ENCODE measurements around the gene PLA2G4A. TPM values are rescaled to one million over a fixed set of nuclear protein-coding genes. Genes with fewer than 3 reads are reported as not detected.
"Not testable (repeated sequence)": the region's sequence is repeated elsewhere in the genome, so short reads cannot be mapped to it uniquely, and the experiment has no call there.

The PLA2G4A gene
- total RNA-seq, 1 donor from 2014 or later, result 45.3 TPM

DNA sequence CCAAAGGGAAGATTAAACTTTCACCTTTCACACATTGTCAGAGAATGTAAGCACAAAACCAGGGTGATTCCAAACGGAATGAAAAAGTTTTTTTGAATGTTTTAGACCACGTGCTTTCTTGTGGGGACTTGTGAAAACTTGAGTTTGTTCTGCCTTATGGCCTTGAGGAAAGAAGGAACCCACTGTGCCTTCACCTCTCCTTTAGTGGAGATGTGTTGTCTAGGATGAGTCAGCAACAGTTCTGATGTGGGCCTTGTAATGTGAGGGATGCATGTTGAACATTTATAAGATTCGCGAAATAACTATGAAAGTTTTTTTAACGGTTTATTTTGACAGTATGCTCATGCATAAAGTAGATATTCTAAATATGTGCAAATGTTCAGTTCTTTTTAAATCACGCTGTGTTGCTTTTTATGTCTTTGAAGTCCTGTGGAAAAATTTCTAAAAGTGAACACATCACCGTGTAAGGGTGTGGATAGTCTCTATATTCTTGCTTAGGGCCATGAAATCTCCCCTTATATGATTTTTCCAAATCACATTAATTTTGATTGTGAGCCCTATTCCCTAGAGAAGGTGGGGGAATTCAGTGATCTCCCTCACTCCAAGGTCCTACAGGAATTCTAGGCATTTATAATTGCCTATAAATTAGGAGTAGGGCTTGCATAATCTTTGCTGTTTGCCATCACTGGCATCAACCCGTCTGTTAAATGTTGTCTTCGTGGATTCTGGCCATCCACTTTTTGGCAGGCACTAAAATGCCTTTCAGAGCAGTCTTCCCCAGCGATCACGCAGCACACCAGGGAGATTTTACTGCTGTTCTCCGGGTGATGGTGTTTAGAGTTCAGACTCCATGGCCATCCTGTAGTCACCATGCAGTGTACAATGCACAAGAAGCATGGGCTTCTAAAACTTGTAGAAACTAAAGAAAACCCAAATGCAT, 47.4 kb downstream of the PLA2G4A start:
- peak; percentile 58 for DNase-seq (ENCODE audit: low spot score)

DNA sequence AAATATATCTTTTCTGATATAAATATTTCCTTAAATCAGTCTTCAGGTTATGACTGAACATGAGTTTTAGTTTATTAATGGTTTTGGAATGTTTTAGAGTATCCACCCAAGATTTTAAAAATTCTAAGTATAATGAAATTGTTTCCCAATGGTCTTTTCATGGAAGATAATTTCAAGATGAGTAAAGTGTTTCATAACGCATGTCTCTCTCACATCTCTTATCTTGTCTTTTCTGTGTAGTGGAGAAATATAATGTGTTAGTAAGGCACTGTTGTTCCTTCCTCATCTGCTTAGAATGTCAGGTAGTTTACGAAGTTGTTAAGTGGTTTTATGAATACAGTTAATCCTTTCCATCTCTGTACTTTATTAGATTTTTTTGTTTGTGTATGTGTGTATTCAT, 49.6 kb downstream of the PLA2G4A start:
- no peak for DNase-seq (ENCODE audit: low spot score)

DNA sequence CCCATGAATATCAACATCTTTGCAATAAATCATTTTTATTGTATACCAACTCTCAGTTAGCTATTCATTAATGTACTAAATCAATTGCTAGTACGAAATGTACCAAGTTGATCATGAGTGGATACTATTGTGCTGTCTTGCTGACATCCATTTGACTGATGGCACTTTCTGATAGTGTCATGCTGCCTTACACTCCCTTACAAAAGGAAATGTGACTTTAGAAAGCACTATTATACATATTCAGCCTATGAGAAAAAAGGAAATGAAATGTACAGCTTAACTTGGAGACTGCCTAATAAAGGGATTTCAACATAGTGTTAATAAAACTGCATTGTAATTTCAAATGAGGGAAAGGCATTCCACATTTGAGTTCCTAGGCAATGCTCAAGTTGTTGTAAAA, 52.2 kb downstream of the PLA2G4A start:
- DNase-seq (ENCODE audit: low spot score), result no peak

DNA sequence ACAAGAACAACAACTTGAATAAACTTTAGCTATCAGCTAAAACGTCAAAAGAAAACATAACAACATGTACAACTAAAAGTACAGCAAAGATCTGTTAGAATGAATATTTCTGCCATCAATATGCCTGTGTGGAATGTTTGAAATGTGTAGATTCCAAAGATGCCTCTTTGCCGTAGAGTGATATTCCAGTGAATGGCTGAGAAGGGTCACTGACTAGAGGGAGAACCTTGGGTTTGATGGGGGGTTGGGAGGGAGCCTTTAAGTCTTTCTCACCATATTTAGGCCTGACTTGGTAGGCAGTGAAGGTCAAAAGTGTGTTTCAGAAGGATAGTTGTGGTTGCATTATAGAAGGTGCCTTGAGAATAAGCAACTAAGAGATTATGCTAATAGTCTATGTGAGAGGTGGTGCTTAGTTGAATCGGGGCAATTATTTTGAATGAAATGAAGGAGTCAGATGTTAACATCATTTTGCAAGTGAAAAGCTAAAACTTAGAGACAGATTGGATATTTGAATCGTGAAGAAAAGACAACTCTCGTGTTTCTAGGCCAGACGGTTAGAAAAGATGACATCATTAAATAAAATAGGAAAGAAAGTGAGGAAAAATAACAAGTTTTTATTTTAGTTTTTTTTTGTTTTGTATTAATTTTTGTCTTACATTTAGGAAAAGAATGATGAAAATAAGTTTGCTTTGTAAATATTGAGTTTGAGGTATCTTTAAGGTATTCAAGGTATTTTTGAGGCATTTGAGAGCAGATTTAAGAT, 53.8 kb downstream of the PLA2G4A start:
- DNase-seq (ENCODE audit: low spot score), result no peak

DNA sequence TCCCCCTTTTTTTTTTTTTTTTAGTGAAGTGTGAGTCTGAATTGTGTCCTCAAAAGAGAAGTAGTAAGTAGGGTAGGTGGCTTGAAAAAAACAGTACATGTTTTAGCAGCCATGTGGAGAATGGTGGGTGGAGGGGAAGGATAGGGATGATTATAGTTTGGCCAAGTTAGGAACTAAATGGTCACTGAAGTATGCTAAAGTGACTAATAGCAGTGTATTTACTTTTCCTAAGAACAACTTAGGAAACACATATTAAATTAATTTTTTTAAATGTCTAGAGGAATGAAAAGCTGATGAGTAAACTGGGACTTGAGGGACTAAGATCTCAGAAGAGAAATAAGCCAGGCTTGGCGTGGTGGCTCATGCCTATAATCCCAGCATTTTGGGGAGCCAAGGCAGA, 55.5 kb downstream of the PLA2G4A start:
- DNase-seq (ENCODE audit: low spot score), result no peak

DNA sequence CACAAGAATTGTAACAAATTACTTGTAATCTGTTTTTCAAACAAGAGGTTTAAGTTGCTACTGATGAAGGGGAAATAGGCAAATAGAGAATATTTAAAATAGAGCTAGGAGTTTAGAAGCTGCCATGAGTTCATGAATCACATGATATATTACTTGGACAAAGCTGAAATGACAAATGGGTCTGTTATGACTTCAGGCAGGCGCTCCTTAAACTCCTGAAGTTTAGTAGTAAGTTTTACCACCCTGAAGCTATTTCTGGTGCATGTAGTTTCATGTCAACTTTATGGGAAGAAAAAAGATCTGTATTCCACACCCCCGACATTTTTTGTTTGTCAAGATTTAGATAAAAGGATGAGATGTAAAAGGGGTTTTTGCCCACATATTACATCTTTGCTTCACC, 58.5 kb downstream of the PLA2G4A start:
- no peak for DNase-seq (ENCODE audit: low spot score)

DNA sequence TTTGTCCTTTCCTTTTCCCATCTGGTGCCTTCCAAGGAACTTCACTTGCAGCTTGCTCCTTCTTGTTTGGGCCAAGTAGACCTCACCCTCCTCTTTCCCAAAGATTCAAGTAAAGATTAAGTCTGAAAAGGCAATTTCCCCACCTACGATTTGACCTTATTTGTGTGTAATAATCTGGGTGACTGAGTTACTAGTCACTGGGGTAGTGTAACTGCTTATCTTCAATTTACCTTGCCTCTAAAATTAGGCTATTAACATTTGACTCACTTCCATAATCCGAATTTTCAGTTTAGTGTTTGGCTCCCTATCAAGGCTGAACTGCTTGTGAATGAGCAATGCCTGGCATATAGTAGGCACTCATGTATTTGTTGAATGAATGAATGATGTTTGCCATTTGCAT, 59.6 kb downstream of the PLA2G4A start:
- DNase-seq (ENCODE audit: low spot score), result no peak

DNA sequence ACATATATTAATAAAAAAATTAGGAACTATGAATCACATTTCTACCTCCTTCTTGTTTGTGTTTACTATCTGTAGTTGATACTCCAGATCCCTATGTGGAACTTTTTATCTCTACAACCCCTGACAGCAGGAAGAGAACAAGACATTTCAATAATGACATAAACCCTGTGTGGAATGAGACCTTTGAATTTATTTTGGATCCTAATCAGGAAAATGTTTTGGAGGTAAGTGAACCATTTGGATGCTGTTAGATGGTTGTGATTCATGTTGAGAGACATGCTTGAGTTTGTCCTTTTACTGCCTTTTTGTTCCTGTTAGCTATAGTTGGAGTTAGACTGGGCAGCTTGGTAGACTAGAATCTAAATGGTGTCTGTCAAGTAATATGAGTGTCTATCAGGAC, 64.2 kb downstream of the PLA2G4A start:
- DNase-seq (ENCODE audit: low spot score), result no peak

DNA sequence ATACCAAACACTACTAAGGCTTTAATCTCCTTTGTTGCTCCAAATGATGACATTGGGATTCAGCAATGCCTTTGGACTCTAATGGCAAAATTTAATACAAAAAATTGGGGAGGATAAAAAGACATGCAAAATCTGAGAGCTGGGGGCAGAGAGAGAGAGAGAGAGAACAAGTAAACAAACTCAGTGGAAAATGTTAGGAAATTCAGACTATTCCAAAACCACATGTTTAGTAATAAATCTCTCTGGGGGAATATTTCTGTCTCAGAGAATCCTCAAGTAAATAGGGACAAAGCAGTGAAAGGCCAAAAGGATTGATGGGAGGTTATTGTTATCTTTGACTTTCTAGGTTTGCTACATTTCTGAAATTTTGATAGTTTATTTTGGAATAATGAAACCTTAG, 65.7 kb downstream of the PLA2G4A start:
- DNase-seq (ENCODE audit: low spot score), result no peak

DNA sequence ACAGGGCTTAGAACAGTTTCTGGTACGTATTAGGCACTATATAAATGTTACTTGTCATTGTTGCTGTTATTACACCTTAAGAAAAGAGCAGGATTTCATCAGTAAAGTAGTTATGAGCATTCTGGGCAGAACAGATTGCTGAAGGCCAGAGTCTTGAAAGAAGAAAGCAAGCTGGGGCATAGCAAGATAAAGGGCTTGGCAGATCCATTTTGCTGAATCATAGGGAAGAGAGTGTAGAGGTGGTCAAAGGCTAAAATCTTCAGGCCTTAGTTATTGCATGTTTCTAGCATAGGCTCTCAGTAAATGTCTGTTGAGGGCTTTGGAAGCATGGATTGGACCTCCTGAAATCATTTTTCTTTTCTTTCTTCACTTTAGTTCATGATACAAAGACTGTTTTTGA, 67.5 kb downstream of the PLA2G4A start:
- no peak for DNase-seq (ENCODE audit: low spot score)

DNA sequence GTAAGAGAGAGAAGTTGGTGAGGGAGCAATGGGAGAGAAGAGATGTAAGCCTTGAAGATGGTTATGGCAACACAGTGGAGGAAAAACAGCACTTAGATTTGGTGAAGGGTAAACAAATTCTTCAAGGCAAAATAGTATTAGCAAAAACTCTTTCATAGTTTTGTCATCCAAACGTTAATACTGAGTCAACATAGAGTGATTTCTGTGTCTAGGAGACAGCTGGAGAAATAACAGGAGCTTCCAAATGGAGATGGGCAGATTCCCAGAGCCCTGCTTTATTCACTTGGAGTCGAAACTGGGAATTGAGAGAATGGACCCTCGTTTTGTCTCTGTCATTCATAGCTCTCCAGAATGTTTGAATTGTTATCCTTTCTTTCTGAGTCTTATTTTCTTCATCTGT, 68.3 kb downstream of the PLA2G4A start:
- no peak for DNase-seq (ENCODE audit: low spot score)

DNA sequence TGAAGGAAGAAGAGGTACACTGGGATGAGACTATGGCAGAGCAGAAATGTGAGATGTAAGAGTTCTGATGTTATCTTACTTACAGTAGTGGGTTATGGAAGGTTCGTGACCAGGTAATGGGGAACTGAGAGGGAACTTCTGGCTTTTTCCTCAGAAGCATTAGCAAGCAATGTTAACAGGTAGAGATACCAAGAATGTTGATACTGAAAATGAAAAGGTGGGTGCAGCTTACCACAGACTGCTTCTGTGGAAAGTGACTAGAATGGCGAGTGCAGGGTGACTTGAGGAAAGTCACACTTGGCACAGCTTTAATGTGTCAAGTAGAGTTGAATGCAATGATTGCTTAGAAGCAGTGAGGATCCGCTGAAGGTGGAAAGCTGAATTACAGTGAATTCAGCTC, 70.8 kb downstream of the PLA2G4A start:
- DNase-seq (ENCODE audit: low spot score), result no peak

DNA sequence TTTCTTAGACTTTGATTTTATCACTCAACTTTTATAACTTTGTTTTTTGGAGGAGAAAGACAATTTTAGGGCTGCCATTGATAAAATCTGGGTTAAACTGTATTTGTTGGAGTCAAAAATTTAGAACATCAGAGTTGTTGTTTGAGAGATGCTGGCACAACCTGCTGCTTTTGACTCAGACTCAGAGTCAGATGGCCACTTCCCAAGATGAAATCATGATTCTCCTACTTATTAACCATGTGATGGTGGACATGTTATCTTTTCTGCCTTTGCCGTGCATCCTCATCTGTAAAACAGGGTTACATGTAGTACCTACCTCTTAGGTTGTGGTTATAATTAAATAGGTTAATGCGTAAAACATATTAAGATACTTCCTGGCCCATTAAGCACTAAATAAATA, 71.2 kb downstream of the PLA2G4A start:
- no peak for DNase-seq (ENCODE audit: low spot score)

DNA sequence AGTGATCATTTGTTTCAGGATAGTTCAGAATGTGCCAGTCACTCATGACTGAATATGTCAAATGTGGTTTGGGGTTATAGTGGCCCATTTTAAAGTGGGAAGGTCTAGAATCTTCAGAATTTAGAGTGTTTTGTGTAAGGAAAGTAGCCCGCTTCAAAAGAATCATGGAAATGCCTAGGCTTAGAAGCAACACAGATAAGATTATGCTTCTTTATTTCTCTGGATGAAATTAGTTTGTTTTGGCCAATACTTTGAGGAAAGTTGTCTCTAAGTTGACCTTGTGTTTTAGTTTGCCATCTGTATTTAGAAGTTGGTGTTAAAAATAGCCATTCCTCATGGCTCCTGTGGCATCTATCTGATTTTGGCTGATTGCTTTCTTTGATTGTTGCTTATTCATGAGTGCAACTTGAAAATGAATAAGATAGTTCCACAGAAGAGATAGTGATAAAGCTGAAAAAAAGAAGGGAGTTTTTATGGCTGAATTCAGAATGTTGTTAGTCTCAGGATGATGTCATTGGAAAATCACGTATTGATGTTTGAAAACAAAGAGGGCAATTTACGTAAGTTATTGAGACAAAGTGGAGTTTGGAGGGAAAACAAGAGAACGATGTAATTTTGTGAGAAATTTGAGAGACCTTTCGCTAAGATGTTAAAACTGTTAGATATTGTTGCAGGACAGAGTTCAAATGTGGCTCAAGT, 71.9 kb downstream of the PLA2G4A start:
- no peak for DNase-seq (ENCODE audit: low spot score)

DNA sequence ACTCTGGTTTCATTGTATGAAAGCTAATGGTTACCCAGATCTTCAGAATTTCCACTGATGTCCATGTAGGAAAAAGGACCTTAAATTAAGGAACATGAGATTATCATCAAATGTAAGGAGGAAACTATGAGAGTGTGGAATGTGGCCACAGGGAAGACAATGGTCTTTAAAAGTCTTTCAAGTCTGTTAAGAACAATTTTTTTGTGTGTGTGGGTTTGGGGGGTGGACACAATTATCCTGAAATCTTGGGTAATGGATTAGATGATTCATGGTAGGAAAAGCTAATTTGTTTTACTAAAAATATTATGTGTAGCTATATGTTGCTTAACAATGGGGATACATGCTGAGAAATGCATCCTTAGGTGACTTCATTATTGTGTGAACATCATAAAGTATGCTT, 72.9 kb downstream of the PLA2G4A start:
- no peak for DNase-seq (ENCODE audit: low spot score)

DNA sequence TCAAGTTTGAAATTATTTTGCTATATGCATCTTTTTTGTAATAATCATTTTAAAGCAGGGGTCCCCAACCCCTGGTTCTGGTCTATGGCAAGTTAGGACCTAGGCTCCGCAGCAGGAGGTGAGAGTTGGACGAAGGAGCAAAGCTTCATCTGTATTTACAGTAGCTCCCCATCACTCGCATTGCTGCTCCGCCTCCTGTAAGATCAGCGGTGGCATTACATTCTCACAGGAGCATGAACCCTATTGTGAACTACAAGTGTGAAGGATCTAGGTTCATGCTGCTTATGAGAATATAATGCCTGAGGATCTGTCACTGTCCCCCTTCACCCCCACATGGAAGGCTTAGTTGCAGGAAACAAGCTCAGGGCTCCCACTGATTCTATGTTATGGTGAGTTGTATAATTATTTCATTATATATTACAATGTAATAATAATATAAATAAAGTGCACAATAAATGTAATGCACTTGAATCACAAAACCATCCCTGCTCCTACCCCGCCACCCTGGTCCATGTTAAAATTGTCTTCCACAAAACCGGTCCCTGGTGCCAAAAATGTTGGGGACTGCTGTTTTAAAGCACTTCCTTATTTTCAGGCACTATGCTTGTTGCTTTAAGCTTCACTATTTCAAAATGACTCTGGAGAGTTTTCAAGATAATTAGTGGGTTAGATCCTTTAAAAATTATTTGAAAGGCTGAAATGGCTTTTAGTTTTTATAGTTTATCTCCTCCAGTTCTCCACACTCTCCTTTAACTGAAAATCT, 74.8 kb downstream of the PLA2G4A start:
- DNase-seq (ENCODE audit: low spot score), result no peak

DNA sequence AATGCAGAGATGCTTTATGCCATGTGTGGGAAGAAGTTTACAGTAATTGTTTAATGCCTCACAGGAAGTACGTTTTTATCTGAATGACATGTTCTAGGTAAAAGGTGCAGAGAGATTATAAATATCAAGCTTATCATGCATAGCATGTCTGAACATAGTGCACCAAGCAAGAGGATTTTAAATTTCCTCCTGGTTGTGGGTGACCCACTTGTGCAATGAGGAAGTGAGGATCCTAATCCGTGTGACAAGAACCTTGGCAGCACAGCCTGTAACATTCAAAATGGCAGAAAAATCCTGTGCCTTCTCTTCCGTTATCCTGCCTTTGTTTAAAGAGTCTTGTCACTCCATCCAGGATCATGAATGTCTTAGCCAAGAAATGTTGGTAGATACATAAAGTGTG, 75.6 kb downstream of the PLA2G4A start:
- no peak for DNase-seq (ENCODE audit: low spot score)

DNA sequence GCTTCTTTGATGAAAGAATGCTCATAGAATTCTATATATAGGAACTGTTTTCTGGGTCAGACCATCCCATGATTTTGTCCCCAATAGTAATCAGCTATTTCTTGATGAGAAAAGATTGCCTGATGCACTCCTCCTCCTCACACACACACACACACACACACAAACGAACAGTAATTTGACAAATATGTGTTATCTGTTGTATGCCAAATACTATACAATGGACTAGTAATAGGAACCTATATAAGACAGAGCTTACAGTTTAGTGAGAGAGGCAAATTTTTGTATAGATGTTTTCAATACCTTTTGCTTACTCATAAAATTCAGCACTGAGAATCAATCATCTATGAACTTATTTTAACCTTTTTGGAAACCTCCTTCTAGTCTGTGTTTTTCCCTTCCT, 76.8 kb downstream of the PLA2G4A start:
- no peak for DNase-seq (ENCODE audit: low spot score)

DNA sequence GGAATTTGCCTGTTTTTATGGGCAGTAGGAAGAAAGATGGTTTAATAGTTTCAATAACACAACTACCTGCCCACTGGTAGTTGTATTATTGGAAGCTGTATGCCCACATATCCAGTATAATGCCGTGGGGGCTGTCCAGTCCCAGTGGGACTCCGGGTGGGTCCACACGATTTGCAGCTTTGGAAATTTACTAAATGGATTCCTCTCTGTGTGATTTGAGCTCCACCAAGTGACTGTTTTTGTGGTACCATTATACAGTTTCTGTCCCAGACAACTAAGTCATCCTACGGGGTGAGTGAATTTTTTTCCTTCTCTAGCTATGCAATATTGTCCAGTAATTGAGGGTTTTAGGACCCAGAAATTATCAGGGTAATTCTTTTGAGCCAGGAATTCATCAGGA, 86.8 kb downstream of the PLA2G4A start:
- no peak for DNase-seq (ENCODE audit: low spot score)

DNA sequence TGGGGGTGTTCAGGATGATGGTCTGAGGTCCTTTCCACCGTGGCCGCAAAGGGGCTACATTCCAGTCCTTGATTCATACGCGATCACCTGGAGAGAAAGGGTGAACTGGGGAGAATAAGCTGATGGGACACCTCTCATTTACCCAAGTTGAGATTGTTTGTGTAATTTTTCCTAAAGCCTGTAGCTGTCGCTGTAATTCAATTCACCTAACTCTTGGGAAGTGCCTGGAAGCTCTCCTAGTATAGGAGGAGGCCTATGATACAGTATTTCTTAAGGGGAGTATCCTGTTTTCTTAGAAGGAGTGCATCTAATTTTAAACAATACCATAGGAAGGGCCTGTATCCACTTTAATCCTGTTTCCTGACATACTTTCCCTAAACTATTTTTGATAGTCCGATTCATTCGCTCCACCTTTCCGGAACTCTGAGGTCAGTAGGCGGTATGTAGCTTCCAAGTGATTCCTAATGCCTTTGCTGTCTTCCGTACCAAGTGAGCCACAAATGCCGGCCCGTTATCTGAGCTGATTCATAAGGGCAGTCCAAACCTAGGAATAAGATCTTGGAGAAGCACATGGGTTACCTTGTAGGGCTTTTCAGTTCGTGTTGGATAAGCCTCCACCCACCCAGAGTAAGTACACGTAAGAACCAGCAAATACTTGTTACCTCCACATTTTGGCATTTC, 88.5 kb downstream of the PLA2G4A start:
- not testable (repeated sequence) for DNase-seq (ENCODE audit: low spot score)

DNA sequence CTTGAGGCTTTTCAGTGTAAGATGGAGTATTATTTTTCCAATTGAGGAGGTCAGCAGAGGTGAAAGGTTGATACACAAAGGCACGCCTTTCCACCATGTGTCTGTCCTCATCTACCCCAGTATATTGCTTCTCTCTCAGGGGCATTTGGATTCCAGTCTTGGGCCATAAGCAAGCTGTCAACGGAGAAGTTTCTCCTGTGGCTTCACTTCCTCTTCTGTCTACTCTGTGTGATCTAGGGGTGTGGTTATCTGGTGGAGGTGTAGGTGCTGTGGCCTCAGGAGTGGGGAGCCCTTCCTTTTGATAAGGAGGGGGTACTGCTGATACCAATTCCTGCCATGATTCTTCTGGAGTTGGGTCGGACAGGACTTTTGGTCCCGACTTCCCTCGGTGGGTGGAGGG, 92.6 kb downstream of the PLA2G4A start:
- not testable (repeated sequence) for DNase-seq (ENCODE audit: low spot score)

All from ureter (tissue), 1 donor.